GM12872 (cell line): ENCODE results near the gene PRSS33.

Experiments used
- CTCF ChIP-seq: IDR thresholded peaks from 3 replicates; pipeline ENCODE4 v1.5.1; 2011; ENCODE audit warnings: low read depth, mild to moderate bottlenecking, low read length, moderate library complexity; ENCODE audit not compliant: insufficient read depth

The PRSS33 gene

DNA sequence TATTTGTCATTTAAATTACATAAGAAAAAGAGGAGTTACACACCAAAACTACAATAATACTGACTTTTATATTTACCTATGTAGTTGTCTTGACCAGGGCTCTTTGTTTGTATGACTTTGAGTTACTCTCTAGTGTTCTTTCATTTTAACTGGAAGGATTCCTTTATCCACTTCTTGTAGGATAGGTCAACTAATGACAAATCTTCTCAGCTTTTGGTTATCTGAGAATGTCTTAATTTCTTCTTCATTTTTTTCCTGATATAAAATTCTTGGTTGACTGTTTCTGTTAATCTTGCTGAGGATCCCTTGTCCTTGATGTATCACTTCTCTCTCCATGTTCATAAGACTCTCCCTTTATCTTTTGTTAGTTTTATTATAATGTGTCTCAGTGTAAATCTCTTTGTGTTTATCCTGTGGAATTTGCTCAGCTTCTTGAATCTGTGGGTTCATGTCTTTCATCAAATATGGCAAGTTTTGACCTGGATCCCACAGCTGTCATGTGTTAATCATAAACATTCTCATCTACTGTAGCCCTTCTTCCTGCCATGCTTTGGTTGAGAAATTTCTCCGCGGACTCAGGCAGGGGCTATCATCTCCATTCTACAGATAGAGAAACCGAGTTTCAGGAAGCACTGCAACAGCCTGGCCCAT, 16.3 kb upstream of the PRSS33 start:
- TF ChIP-seq CTCF: no peak

GRCh38 chr16:2799859-2800226, 12.5 kb upstream of the PRSS33 start:
- TF ChIP-seq CTCF: no peak

- no peak for TF ChIP-seq CTCF
These were observed 12.0 kb upstream of the PRSS33 start for GRCh38 chr16:2799205-2799858.

DNA sequence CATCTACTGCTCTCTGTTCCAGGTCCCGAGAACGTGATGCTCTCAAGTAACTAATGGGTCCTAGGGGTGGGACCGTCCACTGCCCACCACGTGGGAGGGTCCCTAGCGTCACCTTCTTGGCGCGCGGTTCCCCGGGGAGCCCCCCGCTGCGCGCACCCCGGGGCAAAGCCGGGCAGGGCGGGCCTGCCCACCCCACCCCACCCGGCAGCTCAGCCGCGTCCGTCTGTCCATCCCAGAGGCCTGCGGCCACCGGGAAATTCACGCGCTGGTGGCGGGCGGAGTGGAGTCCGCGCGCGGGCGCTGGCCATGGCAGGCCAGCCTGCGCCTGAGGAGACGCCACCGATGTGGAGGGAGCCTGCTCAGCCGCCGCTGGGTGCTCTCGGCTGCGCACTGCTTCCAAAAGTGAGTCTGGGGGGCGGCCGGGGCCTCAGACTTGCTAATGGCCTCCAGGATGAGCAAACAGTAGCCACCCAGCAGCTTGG, 11.4 kb upstream of the PRSS33 start:
- TF ChIP-seq CTCF: no peak

DNA sequence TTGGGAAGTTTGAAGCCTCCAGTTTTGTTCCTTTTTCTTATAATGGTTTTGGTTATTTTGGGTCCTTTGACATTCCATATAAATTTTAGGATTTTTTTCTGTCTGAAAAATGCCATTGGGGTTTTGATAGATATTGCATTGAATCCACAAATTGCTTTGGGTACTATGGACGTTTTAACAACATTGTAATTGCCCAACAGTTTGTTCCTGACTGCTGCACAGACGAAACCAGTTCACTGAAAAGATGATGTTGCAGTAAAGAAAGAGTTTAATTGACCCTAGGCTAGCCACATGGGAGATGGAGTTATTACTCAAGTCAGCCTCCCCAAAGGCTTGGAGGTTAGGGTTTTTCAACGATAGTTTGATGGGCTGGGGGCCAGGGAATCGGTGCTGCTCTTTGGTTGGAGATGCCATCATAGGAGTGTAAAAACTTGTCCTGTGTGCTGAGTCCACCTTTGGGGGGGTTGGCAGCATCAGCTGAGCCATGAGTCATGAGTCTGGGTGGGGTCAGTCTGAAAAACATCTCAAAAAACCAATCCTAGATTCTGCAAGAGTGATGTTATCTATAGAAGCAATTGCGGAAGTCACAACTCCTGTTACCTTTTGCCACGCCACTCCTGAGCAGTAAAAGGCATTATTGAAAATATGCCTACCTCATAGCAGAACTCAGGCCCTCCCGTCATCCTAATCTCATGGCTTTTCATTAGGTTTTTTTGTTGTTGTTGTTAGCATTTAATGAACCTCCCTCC, 8.2 kb upstream of the PRSS33 start:
- TF ChIP-seq CTCF: no peak

DNA sequence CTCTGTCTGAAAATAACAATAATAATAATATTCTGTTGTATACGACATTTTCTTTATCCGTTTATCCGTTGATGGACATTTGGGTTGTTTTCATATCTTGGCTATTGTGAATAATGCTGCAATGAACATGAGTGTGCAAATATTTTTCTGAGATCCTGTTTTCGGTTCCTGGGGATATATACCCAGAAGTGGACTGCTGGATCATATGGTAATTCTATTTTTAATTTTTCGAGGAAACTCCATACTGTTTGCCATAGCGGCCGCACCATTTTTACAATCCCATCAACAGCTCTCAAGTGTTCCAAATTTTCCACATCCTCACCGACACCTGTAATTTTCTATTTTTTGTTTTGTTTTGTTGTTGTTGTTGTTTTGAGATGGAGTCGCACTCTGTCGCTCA, 5.6 kb upstream of the PRSS33 start:
- TF ChIP-seq CTCF: no peak

DNA sequence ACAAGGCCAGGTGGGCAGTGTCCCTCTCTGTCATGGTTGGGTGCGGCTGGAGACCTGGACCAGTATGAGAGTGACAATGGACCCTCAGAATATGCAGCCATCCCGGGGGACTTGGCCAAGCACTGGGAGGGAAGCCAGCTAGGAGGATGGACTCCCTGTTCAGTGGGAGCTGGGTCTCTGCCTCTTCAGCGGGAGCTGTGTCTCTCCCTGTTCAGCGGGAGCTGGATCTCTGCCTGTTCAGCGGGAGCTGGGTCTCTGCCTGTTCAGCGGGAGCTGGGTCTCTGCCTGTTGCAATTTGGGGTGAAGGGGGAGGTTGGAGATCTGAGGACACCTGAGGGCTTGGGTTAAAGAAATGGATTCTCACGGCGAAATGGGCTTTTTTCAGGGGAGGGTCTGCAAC, 3.8 kb upstream of the PRSS33 start:
- TF ChIP-seq CTCF: no peak
